Measurements from ENCODE around the gene GMDS. TPM values are rescaled to one million over a fixed set of nuclear protein-coding genes. Genes with fewer than 3 reads are reported as not detected.

The GMDS gene
- total and polyA plus RNA-seq, 2 of the 8 experiments (the other 6 are each of a cell fraction or from before 2014, with no cell fraction given), result 16.8 to 50.0 TPM

DNA sequence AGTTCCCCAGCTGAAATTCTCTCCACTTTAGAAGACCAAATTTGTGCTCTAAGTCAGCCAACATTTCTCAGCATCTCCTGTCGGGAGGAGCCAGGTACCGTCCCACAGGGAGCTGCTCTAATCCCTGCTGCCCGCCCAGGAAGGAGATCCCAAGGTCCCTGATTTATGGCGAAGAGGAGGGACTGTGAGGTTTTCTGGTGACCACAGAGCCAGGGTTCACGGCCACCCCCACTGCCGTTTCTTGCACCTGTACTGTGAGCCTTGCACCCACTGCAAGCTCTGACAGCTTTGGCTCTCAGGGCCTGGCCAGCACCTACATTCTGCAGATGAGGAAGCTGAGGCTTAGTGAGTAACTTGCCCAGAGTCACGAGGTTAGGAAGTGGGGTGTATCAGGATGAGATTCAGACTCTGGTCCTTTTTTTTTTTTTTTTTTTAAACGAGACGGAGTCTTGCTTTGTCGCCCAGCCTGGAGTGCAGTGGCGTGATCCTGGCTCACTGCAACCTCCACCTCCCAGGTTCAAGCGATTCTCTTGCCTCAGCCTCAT lies 600.8 kb downstream of the GMDS start (continued):
- TF ChIP-seq HDAC2 (IDR thresholded peaks at IDR 0.05; ENCODE audit: borderline replicate concordance in 1 of 2, low read depth in 2 of 2, low read length in 2 of 2) (no peak), EGR1 (IDR thresholded peaks at IDR 0.05; ENCODE audit: borderline replicate concordance, low read depth, low read length) (no peak), CBX5 (IDR thresholded peaks at IDR 0.05; ENCODE audit: low read depth, low read length) (no peak), RFX5 (IDR thresholded peaks at IDR 0.05; ENCODE audit: borderline replicate concordance, low read depth, low read length) (no peak)
- TF ChIP-seq, protein P1, sequence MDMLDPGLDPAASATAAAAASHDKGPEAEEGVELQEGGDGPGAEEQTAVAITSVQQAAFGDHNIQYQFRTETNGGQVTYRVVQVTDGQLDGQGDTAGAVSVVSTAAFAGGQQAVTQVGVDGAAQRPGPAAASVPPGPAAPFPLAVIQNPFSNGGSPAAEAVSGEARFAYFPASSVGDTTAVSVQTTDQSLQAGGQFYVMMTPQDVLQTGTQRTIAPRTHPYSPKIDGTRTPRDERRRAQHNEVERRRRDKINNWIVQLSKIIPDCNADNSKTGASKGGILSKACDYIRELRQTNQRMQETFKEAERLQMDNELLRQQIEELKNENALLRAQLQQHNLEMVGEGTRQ (IDR thresholded peaks at IDR 0.05; ENCODE audit: low read length), result no peak
- TF ChIP-seq, protein P2, sequence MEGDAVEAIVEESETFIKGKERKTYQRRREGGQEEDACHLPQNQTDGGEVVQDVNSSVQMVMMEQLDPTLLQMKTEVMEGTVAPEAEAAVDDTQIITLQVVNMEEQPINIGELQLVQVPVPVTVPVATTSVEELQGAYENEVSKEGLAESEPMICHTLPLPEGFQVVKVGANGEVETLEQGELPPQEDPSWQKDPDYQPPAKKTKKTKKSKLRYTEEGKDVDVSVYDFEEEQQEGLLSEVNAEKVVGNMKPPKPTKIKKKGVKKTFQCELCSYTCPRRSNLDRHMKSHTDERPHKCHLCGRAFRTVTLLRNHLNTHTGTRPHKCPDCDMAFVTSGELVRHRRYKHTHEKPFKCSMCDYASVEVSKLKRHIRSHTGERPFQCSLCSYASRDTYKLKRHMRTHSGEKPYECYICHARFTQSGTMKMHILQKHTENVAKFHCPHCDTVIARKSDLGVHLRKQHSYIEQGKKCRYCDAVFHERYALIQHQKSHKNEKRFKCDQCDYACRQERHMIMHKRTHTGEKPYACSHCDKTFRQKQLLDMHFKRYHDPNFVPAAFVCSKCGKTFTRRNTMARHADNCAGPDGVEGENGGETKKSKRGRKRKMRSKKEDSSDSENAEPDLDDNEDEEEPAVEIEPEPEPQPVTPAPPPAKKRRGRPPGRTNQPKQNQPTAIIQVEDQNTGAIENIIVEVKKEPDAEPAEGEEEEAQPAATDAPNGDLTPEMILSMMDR (IDR thresholded peaks at IDR 0.05; ENCODE audit: control extremely low read depth in 1 of 3, insufficient read depth in 1 of 3, low read depth in 1 of 3, low read length in 3 of 3), result no peak
